ENCODE data around the gene OSR1.

- TF ChIP-seq CTCF (IDR thresholded peaks at IDR 0.05 in 8 of 11, conservative IDR thresholded peaks at IDR 0.05 in 3 of 11) (no peak), POLR2AphosphoS5 (IDR thresholded peaks at IDR 0.05) (no peak), POLR2A (IDR thresholded peaks at IDR 0.05) (no peak)
Observed at GRCh38 chr2:19327496-19327895, 30.9 kb downstream of the OSR1 start.

All from spleen (tissue), 7 donors.